GM21423 (cell line): ENCODE results near the gene SCRN3.

Experiments used
- ATAC-seq: cut with Tn5 transposase; IDR thresholded peaks from one replicate; pipeline ENCODE4 v1.9.1; 2021; ENCODE audit warnings: mild to moderate bottlenecking, moderate library complexity; ENCODE audit not compliant: unreplicated experiment

SCRN3 gene

DNA sequence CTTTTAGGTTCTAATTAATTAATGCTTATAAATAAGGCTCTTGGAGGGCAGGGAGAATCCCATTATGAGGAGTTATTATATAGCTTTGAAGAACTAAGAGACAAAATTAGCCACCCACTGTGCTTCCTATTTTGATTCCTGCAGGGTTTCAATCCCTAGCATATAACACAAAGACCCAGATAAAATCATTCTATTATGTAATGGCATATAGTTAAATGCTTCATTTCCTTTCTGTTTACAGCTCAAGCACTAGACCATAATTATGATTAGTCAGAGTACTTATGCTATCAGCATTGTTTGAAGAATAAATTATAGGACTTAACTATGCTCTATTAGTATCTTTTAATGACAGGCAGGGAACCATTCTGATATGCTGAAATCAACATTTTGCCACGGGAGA is 82.2 kb downstream of the SCRN3 start:
- ATAC-seq: no peak
